DOHH2 (cell line): ENCODE measurements around the gene RBM33.

Experiments used
- H3F3A ChIP-seq: fragments of 200-600 bp; sonication (generic), shearing (Covaris generic); 2 replicates; pipeline ENCODE4 v1.6.0; 2016; ENCODE audit warnings: antibody characterized with exemption, mild to moderate bottlenecking; ENCODE audit not compliant: control insufficient read depth, insufficient read depth
- H3K27ac ChIP-seq: fragments of 200-600 bp; sonication (generic); 2 replicates; pipeline ENCODE4 v1.5.1; 2014; ENCODE audit warnings: low read depth, mild to moderate bottlenecking, low read length, moderate library complexity
- H3K27me3 ChIP-seq: fragments of 200-600 bp; sonication (generic); 2 replicates; pipeline ENCODE4 v1.6.1; 2014; ENCODE audit warnings: mild to moderate bottlenecking, low read length, mixed read lengths; ENCODE audit not compliant: control insufficient read depth
- H3K36me3 ChIP-seq: fragments of 200-600 bp; sonication (generic); 2 replicates; pipeline ENCODE4 v1.6.1; 2014; ENCODE audit warnings: mild to moderate bottlenecking, low read length, moderate library complexity, mixed read lengths; ENCODE audit not compliant: control insufficient read depth
- H3K4me1 ChIP-seq: fragments of 200-600 bp; sonication (generic); 2 replicates; pipeline ENCODE4 v1.6.1; 2014; ENCODE audit warnings: mild to moderate bottlenecking, low read length, mixed read lengths; ENCODE audit not compliant: control insufficient read depth
- H3K4me2 ChIP-seq: fragments of 200-600 bp; sonication (generic); 2 replicates; pipeline ENCODE4 v1.6.0; 2014; ENCODE audit warnings: mild to moderate bottlenecking, low read length, moderate library complexity
- H3K4me3 ChIP-seq: fragments of 200-600 bp; sonication (generic); 2 replicates; pipeline ENCODE4 v1.5.1; 2014; ENCODE audit warnings: mild to moderate bottlenecking, low read length, mixed read lengths
- H3K79me2 ChIP-seq: fragments of 200-600 bp; sonication (generic); 2 replicates; pipeline ENCODE4 v1.6.1; 2014; ENCODE audit warnings: mild to moderate bottlenecking, low read length, mixed read lengths; ENCODE audit not compliant: control insufficient read depth
- H3K9me2 ChIP-seq: fragments of 200-600 bp; sonication (generic); replicated peaks from 2 replicates; pipeline ENCODE4 v1.6.1; 2014; ENCODE audit warnings: mild to moderate bottlenecking, low read length, mixed read lengths; ENCODE audit not compliant: control insufficient read depth
- H3K9me3 ChIP-seq: fragments of 200-600 bp; sonication (generic); 2 replicates; pipeline ENCODE4 v1.6.1; 2014; ENCODE audit warnings: antibody characterized with exemption, low read length, mixed read lengths; ENCODE audit not compliant: control insufficient read depth, insufficient read depth
- H4K20me1 ChIP-seq: fragments of 200-600 bp; sonication (generic); 2 replicates; pipeline ENCODE4 v1.6.0; 2014; ENCODE audit warnings: low read depth, mild to moderate bottlenecking, antibody characterized with exemption, low read length, moderate library complexity; ENCODE audit not compliant: control insufficient read depth, insufficient read depth
- EZH2phosphoT487 ChIP-seq: fragments of 200-600 bp; sonication (generic); IDR thresholded peaks from 2 replicates; pipeline ENCODE4 v1.6.1; 2017; ENCODE audit warnings: borderline replicate concordance, mild to moderate bottlenecking, antibody characterized with exemption, low read length, moderate library complexity, mixed read lengths
- TF ChIP-seq, protein P1 (sequence below): fragments of 200-600 bp; sonication (generic); IDR thresholded peaks from one replicate; pipeline ENCODE4 v1.5.1; 2014; ENCODE audit warnings: antibody characterized with exemption, mild to moderate bottlenecking, low read depth, low read length; ENCODE audit not compliant: poor library complexity, severe bottlenecking

RBM33 gene

GRCh38 chr7:155821851-155822250, 177.4 kb downstream of the RBM33 start:
- Histone ChIP-seq H3K4me2 (no peak overlapping the region), H3K27ac (no peak overlapping the region)

DNA sequence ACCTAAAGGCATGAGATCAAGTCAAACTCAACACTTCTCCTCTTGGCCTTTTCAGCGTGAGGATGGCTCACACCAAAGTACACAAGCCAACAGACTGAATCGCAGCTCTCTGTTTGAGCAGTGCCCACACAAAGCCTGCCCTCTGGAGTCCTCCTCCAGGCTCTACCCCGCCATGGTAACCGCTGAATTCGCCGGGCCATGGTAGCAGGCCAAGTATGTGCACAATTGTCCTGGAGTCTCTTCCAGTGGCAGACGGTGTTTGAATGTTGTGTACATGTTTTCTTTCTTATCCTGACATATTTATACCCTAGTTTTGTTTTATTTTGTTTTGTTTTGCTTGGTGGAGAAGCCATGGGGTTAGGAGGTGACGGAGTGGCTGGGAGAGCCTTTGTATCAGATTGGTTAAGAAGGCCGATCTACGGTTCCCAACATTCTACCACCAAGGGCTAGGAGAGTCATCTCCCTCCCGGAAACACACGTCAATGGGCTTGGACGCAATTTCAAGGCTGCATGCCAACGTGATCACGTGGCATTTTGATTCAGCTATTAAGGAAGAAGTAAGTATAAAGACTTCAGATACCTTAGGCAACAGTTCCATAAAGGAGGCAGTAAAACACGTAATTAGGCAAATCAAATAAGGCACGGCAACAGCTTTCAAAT, 179.9 kb downstream of the RBM33 start:
- H3K4me3 ChIP-seq: no peak overlapping the region
- H3K9me2 ChIP-seq: no peaks in the 10 kb centered on the region
- H3K27me3 ChIP-seq: peaks cover 10% of the 10 kb centered on the region
- no peak for TF ChIP-seq EZH2phosphoT487
- H3K36me3 ChIP-seq: no peaks in the 10 kb centered on the region
- H3K79me2 ChIP-seq: no peaks in the 10 kb centered on the region
- no peaks in the 10 kb centered on the region for H3K4me1 ChIP-seq
- H4K20me1 ChIP-seq: no peaks in the 10 kb centered on the region
- no peak overlapping the region for H3K4me2 ChIP-seq
- no peak overlapping the region for H3K27ac ChIP-seq
- no peaks in the 10 kb centered on the region for H3F3A ChIP-seq
- H3K9me3 ChIP-seq: no peaks in the 10 kb centered on the region

More at GRCh38 chr7:155821851-155822250, 177.4 kb downstream of the RBM33 start:
- H3F3A ChIP-seq: no peaks in the 10 kb centered on the region
- peaks cover 10% of the 10 kb centered on the region for H3K27me3 ChIP-seq
- H3K4me3 ChIP-seq: no peak overlapping the region
- H3K79me2 ChIP-seq: no peaks in the 10 kb centered on the region
- H3K36me3 ChIP-seq: no peaks in the 10 kb centered on the region
- H4K20me1 ChIP-seq: no peaks in the 10 kb centered on the region
- H3K9me2 ChIP-seq: no peaks in the 10 kb centered on the region
- peaks cover 9% of the 10 kb centered on the region; the same call in 1 of the 2 replicates for H3K9me3 ChIP-seq
- TF ChIP-seq, protein P1, sequence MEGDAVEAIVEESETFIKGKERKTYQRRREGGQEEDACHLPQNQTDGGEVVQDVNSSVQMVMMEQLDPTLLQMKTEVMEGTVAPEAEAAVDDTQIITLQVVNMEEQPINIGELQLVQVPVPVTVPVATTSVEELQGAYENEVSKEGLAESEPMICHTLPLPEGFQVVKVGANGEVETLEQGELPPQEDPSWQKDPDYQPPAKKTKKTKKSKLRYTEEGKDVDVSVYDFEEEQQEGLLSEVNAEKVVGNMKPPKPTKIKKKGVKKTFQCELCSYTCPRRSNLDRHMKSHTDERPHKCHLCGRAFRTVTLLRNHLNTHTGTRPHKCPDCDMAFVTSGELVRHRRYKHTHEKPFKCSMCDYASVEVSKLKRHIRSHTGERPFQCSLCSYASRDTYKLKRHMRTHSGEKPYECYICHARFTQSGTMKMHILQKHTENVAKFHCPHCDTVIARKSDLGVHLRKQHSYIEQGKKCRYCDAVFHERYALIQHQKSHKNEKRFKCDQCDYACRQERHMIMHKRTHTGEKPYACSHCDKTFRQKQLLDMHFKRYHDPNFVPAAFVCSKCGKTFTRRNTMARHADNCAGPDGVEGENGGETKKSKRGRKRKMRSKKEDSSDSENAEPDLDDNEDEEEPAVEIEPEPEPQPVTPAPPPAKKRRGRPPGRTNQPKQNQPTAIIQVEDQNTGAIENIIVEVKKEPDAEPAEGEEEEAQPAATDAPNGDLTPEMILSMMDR: no peak
- TF ChIP-seq EZH2phosphoT487: no peak
- no peaks in the 10 kb centered on the region for H3K4me1 ChIP-seq

GRCh38 chr7:155825336-155825735, 180.9 kb downstream of the RBM33 start:
- H3K79me2 ChIP-seq: no peaks in the 10 kb centered on the region
- H3K4me1 ChIP-seq: no peaks in the 10 kb centered on the region
- H3K27me3 ChIP-seq: peaks cover 10% of the 10 kb centered on the region
- no peaks in the 10 kb centered on the region for H3K9me3 ChIP-seq
- no peak for TF ChIP-seq EZH2phosphoT487
- TF ChIP-seq, protein P1: no peak
- no peaks in the 10 kb centered on the region for H4K20me1 ChIP-seq
- H3F3A ChIP-seq: no peaks in the 10 kb centered on the region
- no peaks in the 10 kb centered on the region for H3K9me2 ChIP-seq
- H3K4me2 ChIP-seq: no peak overlapping the region
- no peaks in the 10 kb centered on the region for H3K36me3 ChIP-seq
- H3K27ac ChIP-seq: no peak overlapping the region
- H3K4me3 ChIP-seq: no peak overlapping the region

GRCh38 chr7:155829796-155830470, 185.5 kb downstream of the RBM33 start:
- Histone ChIP-seq H3K9me3 (no peaks in the 10 kb centered on the region), H3F3A (no peaks in the 10 kb centered on the region), H4K20me1 (no peaks in the 10 kb centered on the region), H3K4me1 (no peaks in the 10 kb centered on the region), H3K4me3 (no peak overlapping the region), H3K4me2 (no peak overlapping the region), H3K36me3 (no peaks in the 10 kb centered on the region), H3K79me2 (no peaks in the 10 kb centered on the region), H3K9me2 (no peaks in the 10 kb centered on the region), H3K27ac (no peak overlapping the region), H3K27me3 (no peaks in the 10 kb centered on the region)
- TF ChIP-seq, protein P1: no peak
- TF ChIP-seq EZH2phosphoT487: no peak
